HepG2 (cell line): ENCODE data around the gene TGM2. TPM values are rescaled to one million over a fixed set of nuclear protein-coding genes. Genes with fewer than 3 reads are reported as not detected.

ENCODE experiments used
- BORCS8-MEF2B ChIP-seq: sonication (generic); formaldehyde crosslinking; IDR thresholded peaks from 2 replicates; pipeline ENCODE4 v1.8.0; 2022; ENCODE audit warnings: mild to moderate bottlenecking, missing genetic modification reagents
- CCDC6 ChIP-seq: sonication (generic); formaldehyde crosslinking; IDR thresholded peaks from 2 replicates; pipeline ENCODE4 v1.8.1; 2022; ENCODE audit warnings: mild to moderate bottlenecking, missing genetic modification reagents, moderate library complexity
- CENPBD1 ChIP-seq: sonication (generic); formaldehyde crosslinking; IDR thresholded peaks from 2 replicates; pipeline ENCODE4 v1.8.0; 2022; ENCODE audit warnings: missing genetic modification reagents, low read depth, mild to moderate bottlenecking, borderline replicate concordance
- ESRRA ChIP-seq: sonication (generic); formaldehyde crosslinking; IDR thresholded peaks from 2 replicates; pipeline ENCODE4 v1.5.1; 2020; ENCODE audit warnings: mild to moderate bottlenecking, low read depth, missing genetic modification reagents
- GATAD1 ChIP-seq: IDR thresholded peaks from 2 replicates; pipeline ENCODE4 v1.6.1; 2016; ENCODE audit warnings: missing genetic modification reagents, missing compliant biosample characterization
- HCFC1 ChIP-seq: fragments of 150-350 bp; IDR thresholded peaks from 2 replicates; pipeline ENCODE4 v1.6.1; 2014; ENCODE audit warnings: low read depth, low read length
- HES4 ChIP-seq: sonication (generic); formaldehyde crosslinking; IDR thresholded peaks from 2 replicates; pipeline ENCODE4 v1.9.0; 2021; ENCODE audit warnings: mild to moderate bottlenecking, missing genetic modification reagents, borderline replicate concordance
- HMGXB3 ChIP-seq: sonication (generic); formaldehyde crosslinking; IDR thresholded peaks from 2 replicates; pipeline ENCODE4 v1.4.0; 2020; ENCODE audit warnings: missing genetic modification reagents, borderline replicate concordance
- HOXD1 ChIP-seq: sonication (generic); formaldehyde crosslinking; IDR thresholded peaks from 2 replicates; pipeline ENCODE4 v1.5.0; 2020; ENCODE audit warnings: missing genetic modification reagents
- MTA1 ChIP-seq: sonication (generic); formaldehyde crosslinking; IDR thresholded peaks from 2 replicates; pipeline ENCODE4 v1.4.0; 2020; ENCODE audit warnings: missing genetic modification reagents, mild to moderate bottlenecking, borderline replicate concordance
- NFE2L2 ChIP-seq: fragments of 150-350 bp; IDR thresholded peaks from 2 replicates; pipeline ENCODE4 v1.6.1; 2014; ENCODE audit warnings: low read length
- RBAK ChIP-seq: sonication (generic); formaldehyde crosslinking; IDR thresholded peaks from 2 replicates; pipeline ENCODE4 v1.5.1; 2020; ENCODE audit warnings: mild to moderate bottlenecking, missing genetic modification reagents
- SKI ChIP-seq: fragments of 450-650 bp; IDR thresholded peaks from one replicate; pipeline ENCODE4 v1.6.1; 2018; ENCODE audit warnings: mild to moderate bottlenecking; ENCODE audit not compliant: partially characterized antibody
- YY1 ChIP-seq: IDR thresholded peaks from 2 replicates; pipeline ENCODE4 v1.6.1; 2011; ENCODE audit warnings: low read length, low read depth, moderate library complexity, mild to moderate bottlenecking; ENCODE audit not compliant: insufficient read depth, insufficient replicate concordance
- ZNF224 ChIP-seq: sonication (generic); formaldehyde crosslinking; IDR thresholded peaks from 2 replicates; pipeline ENCODE4 v1.5.0; 2020; ENCODE audit warnings: mild to moderate bottlenecking, missing genetic modification reagents
- ZNF24 ChIP-seq: fragments of 450-650 bp; IDR thresholded peaks from 2 replicates; pipeline ENCODE4 v1.6.1; 2017; ENCODE audit warnings: antibody characterized with exemption, mild to moderate bottlenecking
- ZNF329 ChIP-seq: sonication (generic); formaldehyde crosslinking; IDR thresholded peaks from 2 replicates; pipeline ENCODE4 v1.9.0; 2021; ENCODE audit warnings: low read depth, mild to moderate bottlenecking, missing genetic modification reagents
- ZNF33B ChIP-seq: sonication (generic); formaldehyde crosslinking; IDR thresholded peaks from 2 replicates; pipeline ENCODE4 v1.5.1; 2020; ENCODE audit warnings: mild to moderate bottlenecking, missing genetic modification reagents
- ZNF451 ChIP-seq: sonication (generic); formaldehyde crosslinking; IDR thresholded peaks from 2 replicates; pipeline ENCODE4 v1.5.0; 2020; ENCODE audit warnings: mild to moderate bottlenecking, missing genetic modification reagents
- ZNF484 ChIP-seq: sonication (generic); formaldehyde crosslinking; IDR thresholded peaks from 2 replicates; pipeline ENCODE4 v1.5.1; 2020; ENCODE audit warnings: mild to moderate bottlenecking, low read depth, missing genetic modification reagents, borderline replicate concordance
- ZNF589 ChIP-seq: sonication (generic); formaldehyde crosslinking; conservative IDR thresholded peaks from 2 replicates; pipeline ENCODE4 v1.8.0; 2022; ENCODE audit warnings: mild to moderate bottlenecking, moderate library complexity, missing genetic modification reagents
- polyA plus RNA-seq, 8 experiments: library from polyadenylated mRNA; depleted of rRNA in 3 of 8; stranded (reverse) in 7 of 8; unstranded in 1 of 8; fragments of >200 nt; fragmentation: Illumina TruSeq in 4 of 8; extraction: Trizol in 4 of 8; gene quantifications; 2 replicates each; pipeline versions ENCODE4 v1.2.1 to v1.2.3, GENCODE V29; 2011 to 2016; ENCODE audit warnings: low read depth in 4 of 8, missing spikeins in 1 of 8, mixed read lengths in 1 of 8; ENCODE audit not compliant: insufficient read depth in 1 of 8
- total RNA-seq, 5 experiments: library from RNA; depleted of rRNA; stranded (reverse); fragments of >200 nt; fragmentation: Illumina TruSeq; extraction: Trizol; gene quantifications; 2 replicates each; pipeline ENCODE4 v1.2.3, GENCODE V29; 2016; ENCODE audit warnings: low read depth in 1 of 5
- TF ChIP-seq, protein P1 (sequence below): sonication (generic); formaldehyde crosslinking; IDR thresholded peaks from 2 replicates; pipeline ENCODE4 v1.4.0; 2020; ENCODE audit warnings: missing genetic modification reagents
- TF ChIP-seq, protein P2 (sequence below): sonication (generic); formaldehyde crosslinking; IDR thresholded peaks from 2 replicates; pipeline ENCODE4 v1.4.0; 2020; ENCODE audit warnings: mild to moderate bottlenecking, missing genetic modification reagents

TGM2 gene
- total and polyA plus RNA-seq, 2 of the 13 experiments (the other 11 are each of a cell fraction or from before 2014, with no cell fraction given) = 4.2 to 46.4 TPM

GRCh38 chr20:38165089-38165965 lies at the start of gene TGM2 (continued):
- TF ChIP-seq GATAD1 = peak; percentile 57; the same call in 1 of the 2 replicates
- TF ChIP-seq ZNF24 = 0 out of 2 replicates have a peak, but pooled peaks have one; percentile 38
- peak; percentile 78; the same call in 1 of the 2 replicates for TF ChIP-seq ZNF484 (CRISPR knock-in tag)
- peak; percentile 64 for TF ChIP-seq HES4
- peak; percentile 54; the same call in 1 of the 2 replicates for TF ChIP-seq ZNF329
- no peak for TF ChIP-seq HMGXB3
- TF ChIP-seq MTA1 (CRISPR knock-in tag) = peak; percentile 87
- TF ChIP-seq BORCS8-MEF2B (CRISPR knock-in tag) = no peak; the same call in none of the 2 replicates
- peak; percentile 59; the same call in 1 of the 2 replicates for TF ChIP-seq ESRRA (CRISPR knock-in tag)
- peak; percentile 78 for TF ChIP-seq YY1
- peak; percentile 93 for TF ChIP-seq ZNF33B (CRISPR knock-in tag)
- no peak for TF ChIP-seq RBAK (CRISPR knock-in tag)
- peak; percentile 73; the same call in 1 of the 2 replicates for TF ChIP-seq ZNF589 (CRISPR knock-in tag)
- TF ChIP-seq CENPBD1 (CRISPR knock-in tag) = no peak
- TF ChIP-seq HOXD1 (CRISPR knock-in tag) = 0 out of 2 replicates have a peak, but pooled peaks have one; percentile 42
- TF ChIP-seq NFE2L2 = no peak
- peak; percentile 78 for TF ChIP-seq SKI
- peak; percentile 93 for TF ChIP-seq ZNF451
- TF ChIP-seq, protein P1, sequence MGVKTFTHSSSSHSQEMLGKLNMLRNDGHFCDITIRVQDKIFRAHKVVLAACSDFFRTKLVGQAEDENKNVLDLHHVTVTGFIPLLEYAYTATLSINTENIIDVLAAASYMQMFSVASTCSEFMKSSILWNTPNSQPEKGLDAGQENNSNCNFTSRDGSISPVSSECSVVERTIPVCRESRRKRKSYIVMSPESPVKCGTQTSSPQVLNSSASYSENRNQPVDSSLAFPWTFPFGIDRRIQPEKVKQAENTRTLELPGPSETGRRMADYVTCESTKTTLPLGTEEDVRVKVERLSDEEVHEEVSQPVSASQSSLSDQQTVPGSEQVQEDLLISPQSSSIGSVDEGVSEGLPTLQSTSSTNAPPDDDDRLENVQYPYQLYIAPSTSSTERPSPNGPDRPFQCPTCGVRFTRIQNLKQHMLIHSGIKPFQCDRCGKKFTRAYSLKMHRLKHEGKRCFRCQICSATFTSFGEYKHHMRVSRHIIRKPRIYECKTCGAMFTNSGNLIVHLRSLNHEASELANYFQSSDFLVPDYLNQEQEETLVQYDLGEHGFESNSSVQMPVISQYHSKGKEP (CRISPR knock-in tag) = peak; percentile 57; the same call in 1 of the 2 replicates
- TF ChIP-seq CCDC6 = 0 out of 2 replicates have a peak, but pooled peaks have one; percentile 37
- peak; percentile 30; the same call in 1 of the 2 replicates for TF ChIP-seq HCFC1
- TF ChIP-seq, protein P2, sequence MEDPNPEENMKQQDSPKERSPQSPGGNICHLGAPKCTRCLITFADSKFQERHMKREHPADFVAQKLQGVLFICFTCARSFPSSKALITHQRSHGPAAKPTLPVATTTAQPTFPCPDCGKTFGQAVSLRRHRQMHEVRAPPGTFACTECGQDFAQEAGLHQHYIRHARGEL (CRISPR knock-in tag) = 0 out of 2 replicates have a peak, but pooled peaks have one; percentile 72
- peak; percentile 61; the same call in 1 of the 2 replicates for TF ChIP-seq ZNF224
